Trophoblast cell (in vitro differentiated cells and primary cell): ENCODE data around the gene TAOK1.

Source experiments
- DNase-seq, 2 donors: peaks; one replicate each; pipeline ENCODE4 v3.0.0-alpha.2; 2016
- H2AFZ ChIP-seq: 2 replicates; pipeline ENCODE4 v1.6.1; 2013; ENCODE audit warnings: low read length, moderate library complexity, mild to moderate bottlenecking; ENCODE audit not compliant: insufficient read depth, poor library complexity
- H2AK5ac ChIP-seq: 2 replicates; pipeline ENCODE4 v1.6.1; 2013; ENCODE audit warnings: mild to moderate bottlenecking, low read length
- H2BK120ac ChIP-seq: 2 replicates; pipeline ENCODE4 v1.6.1; 2013; ENCODE audit warnings: low read length, mild to moderate bottlenecking, moderate library complexity; ENCODE audit not compliant: insufficient read depth, poor library complexity
- H2BK12ac ChIP-seq: 2 replicates; pipeline ENCODE4 v1.6.1; 2013; ENCODE audit warnings: mild to moderate bottlenecking, low read length, moderate library complexity
- H2BK5ac ChIP-seq: 2 replicates; pipeline ENCODE4 v1.6.1; 2013; ENCODE audit warnings: low read length, low read depth, moderate library complexity, mild to moderate bottlenecking; ENCODE audit not compliant: poor library complexity
- H3K14ac ChIP-seq: 2 replicates; pipeline ENCODE4 v1.6.1; 2013; ENCODE audit warnings: mild to moderate bottlenecking, low read length
- H3K18ac ChIP-seq: 2 replicates; pipeline ENCODE4 v1.6.1; 2013; ENCODE audit warnings: mild to moderate bottlenecking, low read length
- H3K23ac ChIP-seq: 2 replicates; pipeline ENCODE4 v1.6.1; 2013; ENCODE audit warnings: low read length
- H3K27ac ChIP-seq: 2 replicates; pipeline ENCODE4 v1.5.1; 2013; ENCODE audit warnings: low read depth, mild to moderate bottlenecking, inconsistent platforms, low read length, moderate library complexity
- H3K27me3 ChIP-seq: 2 replicates; pipeline ENCODE4 v1.6.1; 2013; ENCODE audit warnings: inconsistent platforms, mild to moderate bottlenecking, low read length, moderate library complexity; ENCODE audit not compliant: insufficient read depth
- H3K36me3 ChIP-seq, 2 experiments: 1 replicate in 1 of 2; 2 replicates in 1 of 2; pipeline ENCODE4 v1.6.1; 2013; ENCODE audit warnings: low read length in 2 of 2, mild to moderate bottlenecking in 2 of 2, moderate library complexity in 1 of 2; ENCODE audit not compliant: insufficient read depth in 2 of 2, control insufficient read depth in 1 of 2
- H3K4ac ChIP-seq: 2 replicates; pipeline ENCODE4 v1.6.1; 2013; ENCODE audit warnings: low read depth, mild to moderate bottlenecking, low read length, moderate library complexity
- H3K4me1 ChIP-seq, 2 experiments: 1 replicate in 1 of 2; 2 replicates in 1 of 2; pipeline ENCODE4 v1.6.1; 2013; ENCODE audit warnings: low read length in 2 of 2, mild to moderate bottlenecking in 2 of 2, moderate library complexity in 1 of 2; ENCODE audit not compliant: insufficient read depth in 2 of 2, control insufficient read depth in 1 of 2
- H3K4me2 ChIP-seq: 2 replicates; pipeline ENCODE4 v1.6.1; 2013; ENCODE audit warnings: inconsistent platforms, mild to moderate bottlenecking, low read length, moderate library complexity
- H3K4me3 ChIP-seq: 2 replicates; pipeline ENCODE4 v1.5.1; 2013; ENCODE audit warnings: mild to moderate bottlenecking, low read depth, low read length, inconsistent platforms
- H3K79me1 ChIP-seq: one replicate; pipeline ENCODE4 v1.6.1; 2013; ENCODE audit warnings: low read length
- H3K79me2 ChIP-seq: 2 replicates; pipeline ENCODE4 v1.6.1; 2013; ENCODE audit warnings: low read length, mild to moderate bottlenecking; ENCODE audit not compliant: control insufficient read depth, insufficient read depth, poor library complexity
- H3K9ac ChIP-seq: 2 replicates; pipeline ENCODE4 v1.6.1; 2013; ENCODE audit warnings: mild to moderate bottlenecking, low read length
- H3K9me3 ChIP-seq: 2 replicates; pipeline ENCODE4 v1.6.1; 2013; ENCODE audit warnings: low read depth, mild to moderate bottlenecking, control low read depth, inconsistent platforms, low read length; ENCODE audit not compliant: insufficient read depth
- H4K12ac ChIP-seq: 2 replicates; pipeline ENCODE4 v1.6.1; 2013; ENCODE audit warnings: low read depth, mild to moderate bottlenecking, low read length, moderate library complexity
- H4K8ac ChIP-seq: 2 replicates; pipeline ENCODE4 v1.6.1; 2013; ENCODE audit warnings: low read depth, mild to moderate bottlenecking, low read length, moderate library complexity
- H4K91ac ChIP-seq: one replicate; pipeline ENCODE4 v1.6.1; 2013; ENCODE audit warnings: low read depth, mild to moderate bottlenecking, low read length, moderate library complexity
- WGBS: extraction: QIAGEN DNeasy Blood & Tissue Kit; methylation state at CpG from one replicate; pipeline ENCODE4 v1.1.7; 2013; ENCODE audit warnings: missing lambda C conversion rate; ENCODE audit not compliant: insufficient read length, insufficient coverage; ENCODE audit errors: extremely low coverage; 5-methylcytosine and 5-hydroxymethylcytosine counted together

Gene TAOK1

GRCh38 chr17:29394761-29395160 is 4.6 kb downstream of the TAOK1 start:
- WGBS, result no CpG with 5 or more reads among the region's 4 CpGs
- no peaks in the 10 kb centered on the region for H3K4me1 ChIP-seq
- no peak overlapping the region for H3K9ac ChIP-seq
- peaks cover 27% of the 10 kb centered on the region for H3K79me2 ChIP-seq
- H2AK5ac ChIP-seq, result no peak overlapping the region
- H2BK120ac ChIP-seq, result no peak overlapping the region
- H3K18ac ChIP-seq, result no peak overlapping the region
- H3K4me3 ChIP-seq, result no peak overlapping the region
- no peak overlapping the region for H2AFZ ChIP-seq
- H3K23ac ChIP-seq, result no peak overlapping the region
- H3K4me2 ChIP-seq, result no peak overlapping the region
- H2BK12ac ChIP-seq, result no peak overlapping the region
- no peak for DNase-seq
- no peak overlapping the region for H4K91ac ChIP-seq
- no peaks in the 10 kb centered on the region for H3K27me3 ChIP-seq
- peaks cover 9% of the 10 kb centered on the region for H3K79me1 ChIP-seq
- no peak overlapping the region for H4K12ac ChIP-seq
- peak overlapping the region; percentile 99 for H3K4ac ChIP-seq
- H3K9me3 ChIP-seq, result no peaks in the 10 kb centered on the region
- no peak overlapping the region for H2BK5ac ChIP-seq
- H4K8ac ChIP-seq, result no peak overlapping the region
- no peak overlapping the region for H3K14ac ChIP-seq
- peaks cover 11 to 20% of the 10 kb centered on the region in 2 experiments for H3K36me3 ChIP-seq
- H3K27ac ChIP-seq, result no peak overlapping the region

GRCh38 chr17:29396066-29396465 is 5.9 kb downstream of the TAOK1 start:
- Histone ChIP-seq H2AK5ac (no peak overlapping the region), H3K14ac (no peak overlapping the region), H3K4ac (no peak overlapping the region), H2BK120ac (no peak overlapping the region), H3K4me3 (no peak overlapping the region), H3K9ac (no peak overlapping the region), H3K9me3 (no peaks in the 10 kb centered on the region), H4K8ac (no peak overlapping the region), H2AFZ (no peak overlapping the region), H3K27ac (no peak overlapping the region), H3K27me3 (no peaks in the 10 kb centered on the region), H4K91ac (no peak overlapping the region), H3K23ac (no peak overlapping the region), H2BK5ac (no peak overlapping the region), H3K4me1 (no peaks in the 10 kb centered on the region), H3K4me2 (no peak overlapping the region), H3K79me1 (peaks cover 2% of the 10 kb centered on the region), H3K18ac (no peak overlapping the region), H4K12ac (no peak overlapping the region), H3K36me3 (peaks cover 14 to 20% of the 10 kb centered on the region in 2 experiments), H2BK12ac (no peak overlapping the region), H3K79me2 (peaks cover 19% of the 10 kb centered on the region)
- no CpG with 5 or more reads among the region's 2 CpGs for WGBS
- no peak for DNase-seq

- H3K4me1 ChIP-seq, result no peaks in the 10 kb centered on the region
- H3K79me1 ChIP-seq, result no peaks in the 10 kb centered on the region
- WGBS, result no CpG with 5 or more reads among the region's 4 CpGs
- H3K4ac ChIP-seq, result peak overlapping the region; percentile 75
- no peak overlapping the region for H3K4me2 ChIP-seq
- no peak overlapping the region for H3K9ac ChIP-seq
- no peak overlapping the region for H2AFZ ChIP-seq
- H2BK12ac ChIP-seq, result no peak overlapping the region
- H2AK5ac ChIP-seq, result no peak overlapping the region
- DNase-seq, result no peak
- no peak overlapping the region for H3K18ac ChIP-seq
- H2BK120ac ChIP-seq, result no peak overlapping the region
- H4K12ac ChIP-seq, result no peak overlapping the region
- H3K27ac ChIP-seq, result no peak overlapping the region
- H3K36me3 ChIP-seq, result peaks cover 18 to 28% of the 10 kb centered on the region in 2 experiments
- H3K27me3 ChIP-seq, result no peaks in the 10 kb centered on the region
- no peaks in the 10 kb centered on the region for H3K9me3 ChIP-seq
- no peak overlapping the region for H3K4me3 ChIP-seq
- H3K79me2 ChIP-seq, result peaks cover 22% of the 10 kb centered on the region
- H3K23ac ChIP-seq, result no peak overlapping the region
- no peak overlapping the region for H4K8ac ChIP-seq
- H3K14ac ChIP-seq, result no peak overlapping the region
- no peak overlapping the region for H2BK5ac ChIP-seq
- H4K91ac ChIP-seq, result no peak overlapping the region
These were observed 9.5 kb downstream of the TAOK1 start for GRCh38 chr17:29399634-29400033.

- peak overlapping the region; percentile 24 for H3K4ac ChIP-seq
- H3K14ac ChIP-seq, result no peak overlapping the region
- H4K91ac ChIP-seq, result no peak overlapping the region
- no peak overlapping the region for H3K4me2 ChIP-seq
- DNase-seq, result no peak
- no peaks in the 10 kb centered on the region for H3K4me1 ChIP-seq
- WGBS, result no CpG with 5 or more reads among the region's 4 CpGs
- no peak overlapping the region for H2AK5ac ChIP-seq
- no peak overlapping the region for H2BK120ac ChIP-seq
- H4K8ac ChIP-seq, result no peak overlapping the region
- peaks cover 19 to 31% of the 10 kb centered on the region in 2 experiments for H3K36me3 ChIP-seq
- no peak overlapping the region for H2AFZ ChIP-seq
- no peaks in the 10 kb centered on the region for H3K79me1 ChIP-seq
- H2BK5ac ChIP-seq, result no peak overlapping the region
- no peak overlapping the region for H3K9ac ChIP-seq
- H3K27me3 ChIP-seq, result no peaks in the 10 kb centered on the region
- H3K4me3 ChIP-seq, result no peak overlapping the region
- H3K18ac ChIP-seq, result no peak overlapping the region
- H3K79me2 ChIP-seq, result peaks cover 14% of the 10 kb centered on the region
- H2BK12ac ChIP-seq, result no peak overlapping the region
- no peak overlapping the region for H3K23ac ChIP-seq
- H3K27ac ChIP-seq, result no peak overlapping the region
- H3K9me3 ChIP-seq, result no peaks in the 10 kb centered on the region
- H4K12ac ChIP-seq, result no peak overlapping the region
These were observed 10.7 kb downstream of the TAOK1 start for GRCh38 chr17:29400818-29401217.
